ENCODE results near the gene MYNN.

The MYNN gene

GRCh38 chr3:169792359-169792758 is 19.2 kb downstream of the MYNN start:
- FAIRE-seq (no peak), DNase-seq (ENCODE audit: insufficient read length, low spot score) (no peak)
- no peak for TF ChIP-seq POLR2A (IDR thresholded peaks at IDR 0.05; ENCODE audit: low read depth, low read length)

- no peak for DNase-seq (ENCODE audit: insufficient read length, low spot score)
- no peak for TF ChIP-seq POLR2A (IDR thresholded peaks at IDR 0.05; ENCODE audit: low read depth, low read length)
- FAIRE-seq, result no peak
These were observed 31.5 kb downstream of the MYNN start for GRCh38 chr3:169804681-169805080.

- FAIRE-seq, result no peak
- no peak for DNase-seq (ENCODE audit: insufficient read length, low spot score)
- no peak for TF ChIP-seq POLR2A (IDR thresholded peaks at IDR 0.05; ENCODE audit: low read depth, low read length)
These were observed 36.1 kb downstream of the MYNN start for GRCh38 chr3:169809230-169809795.

GRCh38 chr3:169811631-169812331 is 38.6 kb downstream of the MYNN start:
- no peak for TF ChIP-seq POLR2A (IDR thresholded peaks at IDR 0.05; ENCODE audit: low read depth, low read length)
- peak; percentile 19 for DNase-seq (ENCODE audit: insufficient read length, low spot score)
- peak; percentile 87 for FAIRE-seq

- no peak; the same call in 1 of the 2 replicates for TF ChIP-seq POLR2A (IDR thresholded peaks at IDR 0.05; ENCODE audit: low read depth, low read length)
- DNase-seq (ENCODE audit: insufficient read length, low spot score), result peak; percentile 36
- no peak for FAIRE-seq
These were observed 39.4 kb downstream of the MYNN start, which contains the start of the genes LRRC34 and LRRIQ4 for GRCh38 chr3:169812332-169813235. LRRC34 (minus strand) TSS chr3:169812904; CDS start chr3:169812548, 356 bp downstream. LRRIQ4 (plus strand) TSS chr3:169812870; CDS start chr3:169821922, 9,052 bp downstream.

GRCh38 chr3:169813278-169813677 is 40.1 kb downstream of the MYNN start:
- FAIRE-seq (no peak), DNase-seq (ENCODE audit: insufficient read length, low spot score) (no peak)
- TF ChIP-seq POLR2A (IDR thresholded peaks at IDR 0.05; ENCODE audit: low read depth, low read length), result no peak

GRCh38 chr3:169813757-169814517 is 40.7 kb downstream of the MYNN start:
- DNase-seq (ENCODE audit: insufficient read length, low spot score), result no peak
- no peak for FAIRE-seq

GRCh38 chr3:169815590-169816150 is 42.5 kb downstream of the MYNN start:
- FAIRE-seq, result no peak
- TF ChIP-seq POLR2A (IDR thresholded peaks at IDR 0.05; ENCODE audit: low read depth, low read length), result no peak

More at GRCh38 chr3:169813757-169814517, 40.7 kb downstream of the MYNN start:
- no peak for TF ChIP-seq POLR2A (IDR thresholded peaks at IDR 0.05; ENCODE audit: low read depth, low read length)

GRCh38 chr3:169818316-169818715 is 45.1 kb downstream of the MYNN start:
- no peak for TF ChIP-seq POLR2A (IDR thresholded peaks at IDR 0.05; ENCODE audit: low read depth, low read length)
- DNase-seq (ENCODE audit: insufficient read length, low spot score) (no peak), FAIRE-seq (peak; percentile 36)

More at GRCh38 chr3:169815590-169816150, 42.5 kb downstream of the MYNN start:
- no peak for DNase-seq (ENCODE audit: insufficient read length, low spot score)

GRCh38 chr3:169822091-169822490 is 48.9 kb downstream of the MYNN start:
- TF ChIP-seq POLR2A (IDR thresholded peaks at IDR 0.05; ENCODE audit: low read depth, low read length), result no peak
- FAIRE-seq (no peak), DNase-seq (ENCODE audit: insufficient read length, low spot score) (no peak)

- DNase-seq (ENCODE audit: insufficient read length, low spot score), result no peak
- no peak for TF ChIP-seq POLR2A (IDR thresholded peaks at IDR 0.05; ENCODE audit: low read depth, low read length)
- FAIRE-seq, result no peak
These were observed 49.3 kb downstream of the MYNN start for GRCh38 chr3:169822540-169822939.

- FAIRE-seq (no peak), DNase-seq (ENCODE audit: insufficient read length, low spot score) (no peak)
- no peak for TF ChIP-seq POLR2A (IDR thresholded peaks at IDR 0.05; ENCODE audit: low read depth, low read length)
These were observed 49.8 kb downstream of the MYNN start for GRCh38 chr3:169822983-169823382.

- no peak for TF ChIP-seq POLR2A (IDR thresholded peaks at IDR 0.05; ENCODE audit: low read depth, low read length)
- no peak for FAIRE-seq
- DNase-seq (ENCODE audit: insufficient read length, low spot score), result no peak
These were observed 52.1 kb downstream of the MYNN start for GRCh38 chr3:169825316-169825715.
